Left cardiac atrium (tissue), 2 donors: ENCODE results near the gene ATP23. TPM values are rescaled to one million over a fixed set of nuclear protein-coding genes. Genes with fewer than 3 reads are reported as not detected.

ENCODE experiments used
- total RNA-seq, 2 donors: library from RNA; stranded (reverse); fragmentation: NEBNext Ultra II Directional; extraction: Animal tissue kit (Norgen Biotek cat#: 25700); gene quantifications; one replicate each; pipeline ENCODE4 v1.2.1, GENCODE V29; 2021
- donor health status: DM: no; HTN: yes; CAD: no; lungs with severe emphysema.
- donor health status: DM: yes; HTN: yes; CAD: no.

Gene ATP23
- total RNA-seq, 2 donors from 2014 or later = 7.6 to 9.4 TPM

Other genes with a start within 250 kb of the ATP23 start
- gene OS9, start 247.4 kb upstream of the ATP23 start, total RNA-seq = 100 to 1,000 TPM; 160 to 163 TPM
- gene AGAP2, start 202.8 kb upstream of the ATP23 start, total RNA-seq = 1 to 10 TPM; 3.2 to 5.0 TPM
- 10 to 100 TPM; 34.9 to 37.1 TPM for gene TSPAN31, start 196.5 kb upstream of the ATP23 start, total RNA-seq
- 10 to 100 TPM; 45.2 to 62.0 TPM for gene CDK4, start 189.3 kb upstream of the ATP23 start, total RNA-seq
- gene MARCHF9, start 186.5 kb upstream of the ATP23 start, total RNA-seq = 10 to 100 TPM; 11.7 to 15.0 TPM
- 1 to 10 TPM in 1 of 2 donors, under 1 TPM in 1; 0.44 to 1.5 TPM for gene CYP27B1, start 174.5 kb upstream of the ATP23 start, total RNA-seq
- gene METTL1, start 169.5 kb upstream of the ATP23 start, total RNA-seq = 10 to 100 TPM in 1 of 2 donors, 1 to 10 TPM in 1; 7.2 to 16.0 TPM
- 1 to 10 TPM; 2.9 to 3.3 TPM for gene EEF1AKMT3, start 169.0 kb upstream of the ATP23 start, total RNA-seq
- 10 to 100 TPM; 29.2 to 38.1 TPM for gene TSFM, start 158.8 kb upstream of the ATP23 start, total RNA-seq
- 1 to 10 TPM; 2.7 to 2.8 TPM for gene AVIL, start 122.8 kb upstream of the ATP23 start, total RNA-seq
- 10 to 100 TPM; 90.6 to 97.1 TPM for gene CTDSP2, start 94.8 kb upstream of the ATP23 start, total RNA-seq